IPS-15b (cell line): ENCODE results near the gene ETV6.

ENCODE experiments used
- H3K27me3 ChIP-seq: one replicate; pipeline ENCODE4 v1.6.1; 2013; ENCODE audit warnings: low read length; ENCODE audit not compliant: control insufficient read depth, insufficient read depth
- H3K36me3 ChIP-seq: one replicate; pipeline ENCODE4 v1.6.1; 2013; ENCODE audit warnings: low read length; ENCODE audit not compliant: control insufficient read depth, insufficient read depth
- H3K4me1 ChIP-seq: one replicate; pipeline ENCODE4 v1.6.1; 2013; ENCODE audit warnings: mild to moderate bottlenecking, low read length; ENCODE audit not compliant: control insufficient read depth, insufficient read depth
- H3K4me3 ChIP-seq: one replicate; pipeline ENCODE4 v1.5.1; 2013; ENCODE audit warnings: low read depth, low read length
- H3K9ac ChIP-seq: one replicate; pipeline ENCODE4 v1.6.1; 2013; ENCODE audit warnings: low read depth, mild to moderate bottlenecking, low read length
- H3K9me3 ChIP-seq: one replicate; pipeline ENCODE4 v1.6.1; 2013; ENCODE audit warnings: mild to moderate bottlenecking, low read length; ENCODE audit not compliant: control insufficient read depth, insufficient read depth

The ETV6 gene

GRCh38 chr12:11686120-11686519, 36.6 kb downstream of the ETV6 start:
- H3K27me3 ChIP-seq: no peaks in the 10 kb centered on the region
- no peak overlapping the region for H3K9ac ChIP-seq
- H3K4me1 ChIP-seq: peaks cover 3% of the 10 kb centered on the region
- H3K9me3 ChIP-seq: no peaks in the 10 kb centered on the region
- H3K4me3 ChIP-seq: no peak overlapping the region
- no peaks in the 10 kb centered on the region for H3K36me3 ChIP-seq

- Histone ChIP-seq H3K9me3 (no peaks in the 10 kb centered on the region), H3K9ac (no peak overlapping the region), H3K4me1 (peaks cover 3% of the 10 kb centered on the region), H3K27me3 (no peaks in the 10 kb centered on the region), H3K4me3 (no peak overlapping the region), H3K36me3 (no peaks in the 10 kb centered on the region)
Observed at GRCh38 chr12:11687528-11687927, 38.1 kb downstream of the ETV6 start.

- no peak overlapping the region for H3K9ac ChIP-seq
- no peaks in the 10 kb centered on the region for H3K9me3 ChIP-seq
- peaks cover 3% of the 10 kb centered on the region for H3K4me1 ChIP-seq
- no peak overlapping the region for H3K4me3 ChIP-seq
- no peaks in the 10 kb centered on the region for H3K27me3 ChIP-seq
- no peaks in the 10 kb centered on the region for H3K36me3 ChIP-seq
Observed at GRCh38 chr12:11688379-11688778, 38.9 kb downstream of the ETV6 start.

GRCh38 chr12:11688831-11689230, 39.4 kb downstream of the ETV6 start:
- H3K36me3 ChIP-seq: no peaks in the 10 kb centered on the region
- no peaks in the 10 kb centered on the region for H3K9me3 ChIP-seq
- H3K9ac ChIP-seq: no peak overlapping the region
- no peaks in the 10 kb centered on the region for H3K27me3 ChIP-seq
- H3K4me3 ChIP-seq: no peak overlapping the region
- peaks cover 3% of the 10 kb centered on the region for H3K4me1 ChIP-seq

- Histone ChIP-seq H3K27me3 (no peaks in the 10 kb centered on the region), H3K4me3 (no peak overlapping the region), H3K36me3 (no peaks in the 10 kb centered on the region), H3K9ac (no peak overlapping the region), H3K9me3 (no peaks in the 10 kb centered on the region), H3K4me1 (peaks cover 3% of the 10 kb centered on the region)
Observed at GRCh38 chr12:11689591-11690186, 40.2 kb downstream of the ETV6 start.

GRCh38 chr12:11693067-11693466, 43.6 kb downstream of the ETV6 start:
- Histone ChIP-seq H3K4me3 (no peak overlapping the region), H3K4me1 (peaks cover 2% of the 10 kb centered on the region), H3K9ac (no peak overlapping the region), H3K36me3 (no peaks in the 10 kb centered on the region), H3K9me3 (no peaks in the 10 kb centered on the region), H3K27me3 (no peaks in the 10 kb centered on the region)

- H3K4me1 ChIP-seq: no peaks in the 10 kb centered on the region
- H3K36me3 ChIP-seq: no peaks in the 10 kb centered on the region
- H3K27me3 ChIP-seq: no peaks in the 10 kb centered on the region
- no peak overlapping the region for H3K4me3 ChIP-seq
- H3K9me3 ChIP-seq: no peaks in the 10 kb centered on the region
- H3K9ac ChIP-seq: no peak overlapping the region
Observed at GRCh38 chr12:11693601-11694000, 44.1 kb downstream of the ETV6 start.

GRCh38 chr12:11694528-11694927, 45.1 kb downstream of the ETV6 start:
- H3K9me3 ChIP-seq: no peaks in the 10 kb centered on the region
- no peak overlapping the region for H3K4me3 ChIP-seq
- H3K27me3 ChIP-seq: no peaks in the 10 kb centered on the region
- H3K36me3 ChIP-seq: no peaks in the 10 kb centered on the region
- H3K9ac ChIP-seq: no peak overlapping the region
- H3K4me1 ChIP-seq: no peaks in the 10 kb centered on the region

GRCh38 chr12:11695321-11695720, 45.8 kb downstream of the ETV6 start:
- Histone ChIP-seq H3K9me3 (no peaks in the 10 kb centered on the region), H3K36me3 (no peaks in the 10 kb centered on the region), H3K4me1 (no peaks in the 10 kb centered on the region), H3K4me3 (no peak overlapping the region), H3K27me3 (no peaks in the 10 kb centered on the region), H3K9ac (no peak overlapping the region)

GRCh38 chr12:11696084-11696483, 46.6 kb downstream of the ETV6 start:
- Histone ChIP-seq H3K4me3 (no peak overlapping the region), H3K4me1 (no peaks in the 10 kb centered on the region), H3K9ac (no peak overlapping the region), H3K36me3 (no peaks in the 10 kb centered on the region), H3K27me3 (no peaks in the 10 kb centered on the region), H3K9me3 (no peaks in the 10 kb centered on the region)

GRCh38 chr12:11697131-11697530, 47.7 kb downstream of the ETV6 start:
- Histone ChIP-seq H3K4me1 (no peaks in the 10 kb centered on the region), H3K4me3 (no peak overlapping the region), H3K9me3 (no peaks in the 10 kb centered on the region), H3K9ac (no peak overlapping the region), H3K36me3 (no peaks in the 10 kb centered on the region), H3K27me3 (no peaks in the 10 kb centered on the region)

- no peak overlapping the region for H3K4me3 ChIP-seq
- no peaks in the 10 kb centered on the region for H3K4me1 ChIP-seq
- no peak overlapping the region for H3K9ac ChIP-seq
- no peaks in the 10 kb centered on the region for H3K9me3 ChIP-seq
- no peaks in the 10 kb centered on the region for H3K36me3 ChIP-seq
- no peaks in the 10 kb centered on the region for H3K27me3 ChIP-seq
Observed at GRCh38 chr12:11697670-11698387, 48.4 kb downstream of the ETV6 start.
